Activated T-cell treated with anti-CD3 and anti-CD28 coated beads for 24 hours (primary cell): Measurements from ENCODE around the gene SLCO4A1.

Experiments used
- DNase-seq: peaks from one replicate; pipeline ENCODE4 v3.0.0-alpha.2; 2020; ENCODE audit warnings: low read depth

SLCO4A1 gene

DNA sequence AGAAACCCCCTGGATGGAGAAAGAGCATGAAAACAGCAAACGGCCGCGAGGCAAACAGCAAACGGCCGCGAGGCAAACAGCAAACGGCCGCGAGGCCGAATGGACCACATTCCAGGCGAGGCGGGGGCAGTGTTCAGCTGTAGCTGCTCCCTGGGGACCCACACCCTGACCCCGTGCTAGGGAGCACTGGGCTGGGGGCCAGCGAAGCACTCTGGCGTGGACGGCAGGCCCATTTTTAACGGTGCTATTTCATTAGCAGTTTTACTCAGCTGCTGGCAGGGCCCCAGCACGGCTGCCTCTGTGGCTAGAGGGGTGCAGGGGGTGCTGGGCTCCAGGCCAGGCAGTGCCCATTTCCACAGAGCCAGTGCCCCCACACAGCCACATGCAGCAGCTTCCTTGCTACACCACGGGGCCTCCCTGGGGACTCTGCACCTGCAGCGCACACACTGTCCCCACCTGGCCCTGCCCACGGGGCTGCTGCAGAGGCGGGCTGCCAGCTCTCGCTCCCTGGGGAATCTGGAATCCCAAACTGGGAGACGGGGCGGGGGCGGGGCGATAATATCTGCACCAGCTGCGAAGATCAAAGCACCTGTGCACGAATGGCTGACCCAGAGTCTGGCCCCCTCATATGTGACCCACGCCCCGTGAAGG, 35.6 kb upstream of the SLCO4A1 start:
- DNase-seq: no peak

DNA sequence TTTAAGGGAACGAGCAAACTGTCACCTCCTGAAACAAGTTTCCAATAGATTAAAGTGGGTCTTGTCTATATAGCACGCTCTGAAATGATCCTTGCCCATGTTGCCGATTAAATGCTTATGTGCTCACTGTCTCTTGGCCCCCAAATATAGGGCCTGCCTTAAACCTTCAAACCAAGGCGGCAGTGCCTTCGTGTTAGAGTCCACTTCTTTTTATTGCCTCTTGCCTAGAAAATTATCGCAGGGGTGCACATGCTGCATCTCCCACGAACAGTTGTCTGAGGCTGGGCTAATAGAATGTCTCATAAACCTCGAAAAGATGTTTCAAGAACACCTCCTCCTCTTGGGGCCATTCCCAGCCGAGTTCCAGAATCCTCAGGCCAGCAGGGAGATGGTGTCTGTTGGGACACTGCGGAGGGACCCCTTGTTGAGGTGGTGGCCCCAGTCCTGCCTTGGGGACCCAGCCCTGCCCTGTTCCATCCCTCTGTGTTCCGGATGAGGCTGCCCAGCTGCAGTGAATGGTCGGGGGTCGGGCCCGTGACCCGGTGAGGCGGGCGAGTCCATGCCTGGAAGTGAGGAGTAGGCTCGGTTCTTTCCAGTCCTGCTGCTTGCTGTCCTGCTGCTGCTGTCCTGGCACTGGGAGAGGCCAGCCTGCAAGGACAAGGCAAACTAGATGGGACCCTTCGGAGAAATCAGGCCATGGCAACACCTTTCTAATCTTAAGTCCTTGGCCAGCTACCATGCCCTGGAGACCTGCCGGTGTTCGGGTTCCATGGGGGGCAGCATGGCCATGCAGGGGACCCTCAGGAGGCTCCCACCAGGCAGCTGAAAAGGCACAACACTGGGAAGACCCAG, 34.7 kb upstream of the SLCO4A1 start:
- DNase-seq: no peak

GRCh38 chr20:62608218-62608565, 34.1 kb upstream of the SLCO4A1 start:
- no peak for DNase-seq

- DNase-seq: no peak
Measured at GRCh38 chr20:62609279-62609720, 33.0 kb upstream of the SLCO4A1 start.

- DNase-seq: no peak
Measured at GRCh38 chr20:62609811-62610757, 32.2 kb upstream of the SLCO4A1 start.

- no peak for DNase-seq
Measured at GRCh38 chr20:62611012-62611411, 31.3 kb upstream of the SLCO4A1 start.

GRCh38 chr20:62611819-62612218, 30.5 kb upstream of the SLCO4A1 start:
- no peak for DNase-seq

DNA sequence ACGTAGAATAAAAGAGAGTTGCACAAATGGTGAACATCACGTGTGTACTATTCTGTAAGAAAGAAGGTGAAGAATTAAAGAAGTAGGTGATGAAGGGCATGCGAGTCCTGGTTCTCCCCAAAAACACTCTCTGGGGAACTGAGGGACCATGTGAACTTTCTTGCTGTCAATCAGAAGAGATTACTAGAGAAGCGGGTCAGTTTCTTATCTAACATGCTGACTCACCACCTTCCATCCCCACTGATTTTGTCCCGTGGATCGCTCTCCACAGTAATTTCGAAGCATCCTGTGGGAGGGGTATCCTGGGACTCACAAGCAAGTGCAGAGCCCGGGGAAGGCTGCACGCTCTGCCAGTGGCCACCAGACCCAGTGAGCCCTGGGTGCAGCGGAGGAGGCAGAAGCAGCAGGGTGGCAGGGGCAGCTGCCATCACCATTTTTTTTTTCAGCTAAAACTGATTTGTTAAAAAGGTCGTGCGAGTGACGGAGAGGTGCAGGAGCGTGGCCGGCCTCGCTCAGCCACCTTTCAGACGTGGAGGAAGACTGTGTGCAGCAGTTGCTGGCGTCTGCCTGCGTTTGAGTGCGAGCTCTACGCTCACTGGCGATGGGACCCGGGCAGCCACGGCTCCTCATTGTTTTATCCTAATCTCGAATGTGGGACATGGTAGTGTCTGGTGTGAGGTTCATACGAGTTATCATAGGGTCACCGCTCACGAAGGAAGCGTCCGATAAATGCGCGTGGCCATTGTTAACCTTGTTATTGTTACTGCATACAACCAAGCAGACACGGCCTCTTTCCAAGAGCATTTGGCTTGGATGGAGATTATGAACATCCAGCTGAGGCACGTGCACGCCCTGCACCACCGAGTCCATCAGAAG, 28.0 kb upstream of the SLCO4A1 start:
- DNase-seq: no peak

GRCh38 chr20:62614961-62615680, 27.2 kb upstream of the SLCO4A1 start:
- no peak for DNase-seq

- DNase-seq: no peak
Measured at GRCh38 chr20:62615750-62616251, 26.5 kb upstream of the SLCO4A1 start.

DNA sequence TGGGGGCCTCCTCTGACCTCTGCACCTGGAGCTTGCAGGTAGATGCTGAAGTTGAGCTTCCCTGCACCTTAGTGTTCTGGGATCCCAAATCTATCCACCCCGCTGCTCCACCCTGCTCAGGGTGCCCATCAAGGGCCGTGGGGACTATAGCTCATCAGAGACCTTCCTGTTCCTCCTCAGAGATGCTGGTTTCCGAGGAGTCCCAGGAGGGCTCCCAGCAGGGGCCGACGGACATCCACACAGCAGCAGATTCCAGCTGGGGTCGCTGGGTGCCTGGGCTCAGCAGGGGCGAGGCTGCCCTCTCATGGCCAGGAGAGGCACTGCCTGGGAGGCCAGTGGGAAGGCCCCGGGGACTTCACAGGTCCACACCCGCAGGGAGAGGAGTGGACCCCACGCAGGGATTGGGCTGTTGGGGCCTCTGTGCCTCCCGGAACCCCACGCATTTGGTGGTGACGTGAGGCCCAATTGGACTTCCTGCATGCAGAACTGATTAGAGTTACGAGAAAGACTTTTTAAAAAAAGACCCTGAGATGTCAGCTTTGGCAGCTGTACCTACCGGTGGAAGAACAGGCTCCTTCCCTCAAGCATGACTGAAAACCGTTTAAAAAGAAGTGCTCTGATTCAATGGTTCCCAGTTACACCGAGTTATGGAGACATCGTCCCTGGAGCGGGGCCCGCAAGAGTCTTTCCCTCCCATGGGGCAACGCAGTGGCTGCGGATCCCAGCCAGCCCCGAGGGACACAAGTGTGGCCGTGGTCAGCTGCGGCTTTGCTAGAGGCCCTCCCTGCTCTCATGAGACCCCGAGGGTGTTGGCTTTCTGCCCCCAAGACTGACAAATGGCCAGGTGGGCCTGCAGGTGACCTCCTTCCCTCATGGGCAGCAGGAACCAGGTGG, 25.3 kb upstream of the SLCO4A1 start:
- DNase-seq: peak; percentile 62

GRCh38 chr20:62617711-62618483, 24.4 kb upstream of the SLCO4A1 start:
- no peak for DNase-seq

DNA sequence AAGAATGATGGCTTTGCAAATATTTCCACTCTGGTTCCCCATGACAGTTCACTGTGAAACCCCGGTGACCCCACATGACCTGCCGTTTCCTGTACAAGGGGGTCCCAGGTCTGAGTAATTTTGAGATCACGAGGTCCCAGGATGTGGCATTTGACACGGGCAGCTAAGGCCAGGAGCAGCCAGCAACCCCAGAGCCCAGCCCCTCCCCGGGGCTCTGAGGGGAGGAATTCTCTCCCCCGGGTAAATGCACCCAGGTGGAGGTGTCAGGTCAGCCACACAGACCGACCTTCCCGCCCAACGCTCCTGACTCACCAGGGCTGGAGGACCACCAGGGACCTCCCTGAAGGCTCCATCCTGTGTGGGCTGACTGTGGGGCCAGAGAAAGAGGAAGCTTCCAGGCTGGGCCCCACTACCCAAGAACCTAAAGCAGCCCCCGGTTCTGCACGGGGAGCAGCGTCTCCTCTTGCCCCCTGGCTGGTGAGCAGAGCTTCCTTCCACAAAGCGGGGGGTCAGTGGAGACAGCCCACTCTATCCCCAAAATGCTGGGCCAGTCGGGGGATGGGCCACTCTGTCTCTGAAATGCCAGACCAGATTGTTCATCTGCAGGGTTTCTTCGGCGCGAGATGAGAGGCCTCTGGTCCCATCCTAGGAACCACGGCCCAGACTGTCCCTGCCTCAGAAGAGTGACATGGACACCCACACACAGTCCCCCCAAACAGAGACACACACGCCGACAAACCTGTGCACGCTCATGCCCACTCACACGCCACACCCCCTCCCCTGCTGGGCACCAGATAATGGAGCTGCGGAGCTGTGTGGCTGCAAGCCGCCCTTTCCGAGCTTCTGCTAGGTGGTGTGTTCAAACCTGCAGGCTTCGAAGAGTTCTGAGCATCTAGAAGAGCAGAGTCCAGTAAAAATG, 23.4 kb upstream of the SLCO4A1 start:
- DNase-seq: no peak

DNA sequence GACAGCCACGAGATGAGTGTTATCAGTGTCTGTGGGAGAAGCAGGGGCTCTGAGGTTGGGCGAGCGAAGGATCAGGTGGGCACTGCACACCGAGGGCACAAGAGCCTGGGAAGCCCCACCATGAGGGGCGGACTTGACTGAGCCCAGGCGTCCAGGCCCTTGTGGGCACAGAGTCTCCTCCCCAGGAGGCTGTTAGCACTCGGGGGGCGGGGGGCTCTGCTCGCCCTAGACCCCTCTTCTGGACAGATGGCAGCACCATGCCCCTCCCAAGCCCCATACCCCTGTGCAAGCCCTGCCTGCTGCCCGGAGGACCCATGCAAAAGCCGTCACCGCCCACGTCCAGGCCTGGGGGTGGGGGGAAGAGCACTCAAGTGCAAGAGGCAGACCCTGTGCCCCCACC, 21.7 kb upstream of the SLCO4A1 start:
- DNase-seq: no peak

DNA sequence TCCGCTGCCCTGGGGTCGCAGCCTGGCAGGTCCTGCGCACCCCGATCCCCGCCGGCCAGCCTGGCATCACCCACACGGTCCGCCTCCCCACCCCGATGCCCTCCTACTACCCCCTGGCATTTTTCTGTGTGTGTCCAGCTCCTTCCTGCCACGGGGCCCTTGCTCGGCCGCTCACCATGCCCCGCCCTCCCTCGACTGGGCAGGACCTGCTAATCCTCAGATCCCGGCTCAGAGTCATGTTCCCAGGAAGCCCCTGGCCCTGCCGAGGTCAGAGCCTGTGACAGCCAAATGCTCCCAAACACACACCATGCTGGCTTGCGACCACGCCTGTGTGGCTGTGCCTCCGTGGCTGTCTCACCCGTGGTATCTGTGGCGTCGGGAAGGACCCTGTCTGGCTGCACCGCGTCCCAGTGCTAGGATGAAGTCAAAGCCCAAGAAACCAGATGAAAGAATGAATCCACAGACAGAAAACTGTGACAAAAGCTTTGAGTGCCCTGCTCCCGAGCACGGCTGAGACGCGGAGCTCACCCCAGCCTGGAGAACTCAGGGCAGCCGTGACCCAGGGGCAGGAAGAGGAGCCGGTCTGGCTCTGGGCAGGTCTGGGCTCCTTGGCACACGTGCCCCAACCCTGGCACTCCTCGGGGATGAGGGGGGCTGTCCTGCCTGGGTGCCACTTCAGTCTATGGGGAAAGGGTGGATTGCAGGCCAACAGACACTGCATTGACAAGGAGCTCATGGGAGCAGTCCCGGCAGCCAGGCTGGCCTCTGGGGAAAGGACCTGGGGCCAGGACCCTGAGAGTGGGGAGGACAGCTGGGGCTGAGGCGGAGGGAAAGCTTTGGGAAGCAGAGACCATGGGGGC, 20.8 kb upstream of the SLCO4A1 start:
- DNase-seq: no peak

DNA sequence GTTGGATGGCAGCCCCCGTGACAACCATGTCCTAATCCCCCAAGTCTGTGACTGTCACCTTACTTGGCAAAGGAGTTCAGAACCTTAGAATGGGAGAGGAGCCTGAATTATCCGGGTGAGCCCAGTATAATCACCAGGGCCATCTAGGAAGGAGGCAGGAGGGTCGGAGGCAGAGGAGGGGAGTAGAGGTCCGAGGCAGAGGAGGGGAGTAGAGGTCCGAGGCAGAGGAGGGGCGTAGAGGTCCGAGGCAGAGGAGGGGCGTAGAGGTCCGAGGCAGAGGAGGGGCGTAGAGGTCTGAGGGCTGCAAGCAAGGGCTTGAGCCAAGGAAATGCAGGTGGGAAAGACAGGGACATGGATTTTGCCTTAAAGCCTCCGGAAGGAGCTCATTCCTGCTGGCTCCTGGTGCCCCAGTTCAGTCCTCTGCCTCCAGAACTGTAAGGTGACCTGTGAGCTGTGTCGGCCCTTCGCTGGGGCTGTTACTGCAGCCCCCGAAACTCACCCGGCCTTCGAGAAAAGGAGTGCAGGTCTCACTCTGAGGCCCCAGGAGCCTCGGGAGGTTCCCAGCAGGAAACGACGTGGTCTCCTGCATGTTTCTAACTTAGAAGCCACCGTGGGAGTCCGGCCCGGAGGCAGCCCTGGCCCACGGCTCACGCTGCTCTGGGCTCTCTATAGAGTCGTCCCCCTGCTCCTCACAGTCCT, 20.0 kb upstream of the SLCO4A1 start:
- DNase-seq: no peak
